ENCODE measurements around the gene SWSAP1. TPM values are rescaled to one million over a fixed set of nuclear protein-coding genes. Genes with fewer than 3 reads are reported as not detected.

SWSAP1 gene
- total RNA-seq, 1 experiment from 2014 or later: 0.79 TPM

GRCh38 chr19:11420429-11421370 is 46.2 kb downstream of the SWSAP1 start:
- Histone ChIP-seq H3K27me3 (replicated peaks) (peaks cover 51% of the 10 kb centered on the region), H3K4me1 (replicated peaks) (peaks cover 14% of the 10 kb centered on the region), H3K27ac (no peak overlapping the region), H3K9me3 (replicated peaks) (0 out of 2 replicates have a peak, but pooled peaks cover 3% of the 10 kb centered on the region), H3K36me3 (no peaks in the 10 kb centered on the region), H3K4me3 (no peak overlapping the region)
- DNase-seq (ENCODE audit: low read depth in 1 of 2, low spot score in 2 of 2): no peak

GRCh38 chr19:11421371-11422098 is 47.1 kb downstream of the SWSAP1 start:
- no peak for DNase-seq (ENCODE audit: low read depth in 1 of 2, low spot score in 2 of 2)
- Histone ChIP-seq H3K27ac (no peak overlapping the region), H3K27me3 (replicated peaks) (peaks cover 51% of the 10 kb centered on the region), H3K4me3 (no peak overlapping the region), H3K4me1 (replicated peaks) (peaks cover 14% of the 10 kb centered on the region), H3K36me3 (no peaks in the 10 kb centered on the region), H3K9me3 (replicated peaks) (0 out of 2 replicates have a peak, but pooled peaks cover 3% of the 10 kb centered on the region)

GRCh38 chr19:11422163-11423065 is 47.9 kb downstream of the SWSAP1 start:
- Histone ChIP-seq H3K27ac (no peak overlapping the region), H3K9me3 (replicated peaks) (0 out of 2 replicates have a peak, but pooled peaks cover 3% of the 10 kb centered on the region), H3K27me3 (replicated peaks) (peaks cover 51% of the 10 kb centered on the region), H3K36me3 (no peaks in the 10 kb centered on the region), H3K4me1 (replicated peaks) (peaks cover 14% of the 10 kb centered on the region), H3K4me3 (no peak overlapping the region)
- peak in 1 of 2 experiments; percentile 30 for DNase-seq (ENCODE audit: low read depth in 1 of 2, low spot score in 2 of 2)

GRCh38 chr19:11423164-11423790 is 48.8 kb downstream of the SWSAP1 start:
- H3K9me3 ChIP-seq (replicated peaks): 0 out of 2 replicates have a peak, but pooled peaks cover 3% of the 10 kb centered on the region
- peaks cover 14% of the 10 kb centered on the region for H3K4me1 ChIP-seq (replicated peaks)
- no peak overlapping the region for H3K27ac ChIP-seq
- H3K27me3 ChIP-seq (replicated peaks): peaks cover 51% of the 10 kb centered on the region
- no peak overlapping the region for H3K4me3 ChIP-seq
- no peaks in the 10 kb centered on the region for H3K36me3 ChIP-seq
- no peak for DNase-seq (ENCODE audit: low read depth in 1 of 2, low spot score in 2 of 2)

- Histone ChIP-seq H3K36me3 (no peaks in the 10 kb centered on the region), H3K27me3 (replicated peaks) (peaks cover 45% of the 10 kb centered on the region), H3K4me3 (no peak overlapping the region), H3K9me3 (replicated peaks) (0 out of 2 replicates have a peak, but pooled peaks cover 3% of the 10 kb centered on the region), H3K27ac (no peak overlapping the region), H3K4me1 (replicated peaks) (peaks cover 9% of the 10 kb centered on the region)
- no peak for DNase-seq (ENCODE audit: low read depth in 1 of 2, low spot score in 2 of 2)
Measured at GRCh38 chr19:11423791-11424181, 49.3 kb downstream of the SWSAP1 start.

Other genes with a start within 250 kb of the SWSAP1 start
- gene SPC24, start 218.9 kb upstream of the SWSAP1 start, total RNA-seq (2014; rRNA removed; shearing (Covaris generic)): 120 and 143 TPM in 2 replicates
- gene KANK2, start 177.1 kb upstream of the SWSAP1 start, total RNA-seq (2014; rRNA removed; shearing (Covaris generic)): 278 and 472 TPM in 2 replicates
- 0.61 TPM in 1 of 2 replicates, not detected in the other for gene ANGPTL8, start 135.0 kb upstream of the SWSAP1 start, total RNA-seq (2014; rRNA removed; shearing (Covaris generic))
- 2.0 and 7.9 TPM in 2 replicates for gene DOCK6, start 112.1 kb upstream of the SWSAP1 start, total RNA-seq (2014; rRNA removed; shearing (Covaris generic))
- gene TSPAN16, start 78.5 kb upstream of the SWSAP1 start, total RNA-seq (2014; rRNA removed; shearing (Covaris generic)): 0.50 TPM in 1 of 2 replicates, not detected in the other
- gene RAB3D, start 35.0 kb upstream of the SWSAP1 start, total RNA-seq (2014; rRNA removed; shearing (Covaris generic)): 0.38 and 1.4 TPM in 2 replicates
- gene TMEM205, start 28.4 kb upstream of the SWSAP1 start, total RNA-seq (2014; rRNA removed; shearing (Covaris generic)): 113 and 138 TPM in 2 replicates
- gene CCDC159, start 28.1 kb upstream of the SWSAP1 start, total RNA-seq (2014; rRNA removed; shearing (Covaris generic)): 5.1 and 7.3 TPM in 2 replicates
- 22.3 and 22.5 TPM in 2 replicates for gene PLPPR2, start 19.2 kb upstream of the SWSAP1 start, total RNA-seq (2014; rRNA removed; shearing (Covaris generic))
- gene EPOR, start 9.6 kb downstream of the SWSAP1 start, total RNA-seq (2014; rRNA removed; shearing (Covaris generic)): 2.6 and 4.5 TPM in 2 replicates
- gene RGL3, start 44.6 kb downstream of the SWSAP1 start, total RNA-seq (2014; rRNA removed; shearing (Covaris generic)): 0.22 TPM in 1 of 2 replicates, not detected in the other
- 0.24 TPM in 1 of 2 replicates, not detected in the other for gene ODAD3, start 60.5 kb downstream of the SWSAP1 start, total RNA-seq (2014; rRNA removed; shearing (Covaris generic))
- gene PRKCSH, start 61.0 kb downstream of the SWSAP1 start, total RNA-seq (2014; rRNA removed; shearing (Covaris generic)): 91.2 and 110 TPM in 2 replicates
- 1.3 TPM in 1 of 2 replicates, not detected in the other for gene ELAVL3, start 106.4 kb downstream of the SWSAP1 start, total RNA-seq (2014; rRNA removed; shearing (Covaris generic))
- gene ZNF653, start 131.2 kb downstream of the SWSAP1 start, total RNA-seq (2014; rRNA removed; shearing (Covaris generic)): 2.3 and 4.8 TPM in 2 replicates
- gene ECSIT, start 154.5 kb downstream of the SWSAP1 start, total RNA-seq (2014; rRNA removed; shearing (Covaris generic)): 29.5 and 60.6 TPM in 2 replicates
- 73.5 and 93.9 TPM in 2 replicates for gene CNN1, start 164.2 kb downstream of the SWSAP1 start, total RNA-seq (2014; rRNA removed; shearing (Covaris generic))
- 52.7 and 61.6 TPM in 2 replicates for gene ELOF1, start 184.6 kb downstream of the SWSAP1 start, total RNA-seq (2014; rRNA removed; shearing (Covaris generic))
- gene ACP5, start 203.0 kb downstream of the SWSAP1 start, total RNA-seq (2014; rRNA removed; shearing (Covaris generic)): not detected in 2 replicates
- gene ZNF627, start 222.8 kb downstream of the SWSAP1 start, total RNA-seq (2014; rRNA removed; shearing (Covaris generic)): 14.6 and 14.7 TPM in 2 replicates

All from SJSA1 (cell line).